ENCODE data around the gene USH2A.

DNA sequence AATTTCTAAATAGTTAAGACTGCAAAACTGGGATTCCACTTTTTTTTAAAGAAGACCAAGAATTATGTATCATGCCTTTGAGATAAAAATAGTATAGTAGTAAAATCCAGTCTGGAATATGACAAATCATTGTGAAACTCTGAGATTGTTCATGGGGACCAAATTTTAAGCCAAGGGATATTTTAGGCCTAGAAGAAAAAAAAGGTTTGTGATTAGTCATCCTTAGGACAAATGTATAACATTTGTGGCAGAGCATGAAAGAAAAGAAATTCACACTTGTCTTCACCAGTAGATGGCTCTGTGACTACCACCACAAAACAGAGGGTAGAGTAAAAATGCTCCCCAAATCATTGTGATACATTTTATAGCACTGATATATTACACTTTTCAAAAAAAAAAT is 630.1 kb downstream of the USH2A start:
- TF ChIP-seq POLR2A (IDR thresholded peaks at IDR 0.05; ENCODE audit: low read length), result no peak
- no peak for TF ChIP-seq GATA1 (IDR thresholded peaks at IDR 0.05; ENCODE audit: low read depth, low read length)
